Suppressor macrophage treated with lipopolysaccharide for 4 hours (primary cell): ENCODE data around the gene SF3B6.
A peak's percentile ranks its signal among the peaks of the same experiment; 100 is the strongest.

Source experiments
- DNase-seq: peaks from one replicate; pipeline ENCODE4 v3.0.0-alpha.2; 2020

Gene SF3B6

DNA sequence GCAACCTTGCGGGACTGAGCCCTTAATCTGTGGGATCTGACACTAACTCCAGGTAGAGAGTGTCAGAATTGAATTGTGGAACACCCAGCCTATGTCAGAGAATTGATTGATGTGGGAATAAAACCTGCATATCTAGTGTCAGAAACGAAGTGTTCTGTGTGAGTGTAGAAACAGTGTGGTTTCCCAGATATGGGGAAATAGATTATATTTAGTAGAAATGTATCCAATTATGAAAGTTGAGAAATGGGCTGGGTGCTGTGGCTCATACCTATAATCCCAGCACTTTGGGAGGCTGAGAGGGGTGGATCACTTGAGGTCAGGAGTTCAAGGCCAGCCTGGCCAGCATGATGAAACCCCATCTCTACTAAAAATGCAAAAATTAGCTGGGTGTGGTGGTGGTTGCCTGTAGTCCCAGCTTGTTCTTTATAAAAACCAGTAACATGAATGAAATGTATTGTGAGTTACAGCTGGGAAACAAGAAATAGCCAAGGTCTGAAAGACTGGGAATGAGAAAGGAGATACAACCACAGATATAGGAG, 12.8 kb upstream of the SF3B6 start:
- no peak for DNase-seq

DNA sequence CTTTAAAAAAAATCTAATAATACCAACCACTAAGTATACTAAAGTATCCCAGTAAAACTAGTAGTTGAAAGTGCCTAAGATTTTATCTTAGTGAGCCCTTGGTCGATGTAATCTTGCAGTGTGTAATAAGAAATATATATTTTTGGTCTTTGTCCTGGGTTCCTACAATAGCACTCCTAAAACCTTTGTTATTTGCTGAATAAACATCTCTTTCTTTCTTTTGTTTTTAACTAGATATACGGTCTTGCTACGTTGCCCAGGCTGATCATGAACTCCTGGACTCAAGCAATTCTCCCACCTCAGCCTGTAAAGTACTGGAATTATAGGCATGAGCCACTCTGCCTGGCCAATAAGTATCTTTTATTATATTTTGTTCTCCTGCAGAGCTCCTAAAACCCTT, 10.9 kb upstream of the SF3B6 start:
- no peak for DNase-seq

DNA sequence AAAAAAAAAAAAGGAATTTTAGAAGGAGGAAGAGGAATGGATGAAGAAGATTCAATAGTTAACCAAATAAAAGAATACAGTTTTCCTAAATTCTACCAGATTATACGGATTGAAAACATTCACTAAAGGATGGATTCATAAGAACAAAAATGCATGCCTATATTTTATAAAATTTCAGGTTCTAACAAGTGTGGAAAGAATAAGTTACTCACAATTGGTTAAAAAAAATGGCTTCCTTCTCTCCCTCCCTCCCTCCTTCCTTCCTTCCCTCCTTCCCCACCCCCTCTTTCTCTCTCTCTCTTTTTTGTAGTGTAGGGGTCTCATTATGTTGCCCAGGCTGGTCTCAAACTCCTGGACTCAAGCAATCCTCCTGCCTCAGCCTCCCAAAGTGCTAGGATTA, 10.1 kb upstream of the SF3B6 start:
- no peak for DNase-seq

DNA sequence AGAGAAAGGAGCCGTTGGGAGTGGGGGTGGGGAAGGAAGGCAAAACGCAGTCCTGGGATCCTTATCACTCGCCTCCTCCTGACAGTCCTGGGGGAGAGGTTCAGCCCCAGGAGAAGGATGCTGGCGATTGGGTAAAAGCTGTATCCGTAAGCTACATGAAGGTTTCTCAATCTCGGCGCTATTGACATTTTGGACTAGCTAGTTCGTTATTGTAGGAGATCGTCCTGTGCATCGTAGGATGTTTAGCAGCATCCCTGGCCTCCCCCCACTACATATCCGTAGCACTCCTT, 9.0 kb upstream of the SF3B6 start:
- DNase-seq, result no peak

DNA sequence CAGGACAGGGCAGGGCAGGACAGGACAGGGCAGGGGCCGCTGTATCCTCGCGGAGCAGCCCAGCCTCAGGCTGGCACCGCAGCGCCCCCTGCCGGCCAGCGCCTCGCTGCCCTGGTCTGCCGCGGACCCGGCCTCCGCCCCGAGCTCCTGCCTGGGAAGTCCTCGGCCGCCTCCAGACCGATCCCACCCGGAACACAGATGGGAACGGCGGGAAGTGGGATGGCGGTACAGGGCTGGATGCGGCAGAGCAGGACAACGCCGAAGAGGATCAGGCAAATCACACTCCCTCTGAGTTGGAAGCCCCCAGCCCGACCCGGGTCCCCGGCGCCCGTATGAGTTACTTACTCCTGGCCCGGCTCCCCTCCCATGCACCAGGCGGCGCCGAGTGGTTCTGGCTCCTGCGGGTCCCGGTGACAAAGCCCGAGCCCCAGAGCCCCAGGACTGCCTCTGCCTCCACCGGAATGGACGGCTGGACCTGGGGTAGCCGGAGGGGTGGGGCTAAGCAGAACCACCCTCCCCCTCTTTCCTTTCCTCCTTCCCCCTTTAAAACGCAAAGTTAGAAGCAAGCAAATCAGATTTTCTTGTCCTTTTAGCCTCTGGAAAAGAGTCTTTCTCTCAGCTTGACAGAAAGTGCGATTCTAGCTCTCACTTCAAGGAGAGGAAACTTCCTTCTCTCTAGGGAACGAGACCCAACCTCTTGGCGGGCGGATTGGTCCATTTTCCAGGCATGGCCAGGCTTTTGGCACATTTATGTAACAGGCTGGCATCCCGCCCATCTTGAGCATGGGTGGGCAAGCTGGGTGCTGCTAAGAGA, 8.5 kb upstream of the SF3B6 start, which contains the start of gene TP53I3:
Gene TP53I3, minus strand, starts transcription at position 449 of the 814 bp plus-strand sequence. CDS start 508 bp downstream, outside the sequence.
- DNase-seq, result peak; percentile 95

DNA sequence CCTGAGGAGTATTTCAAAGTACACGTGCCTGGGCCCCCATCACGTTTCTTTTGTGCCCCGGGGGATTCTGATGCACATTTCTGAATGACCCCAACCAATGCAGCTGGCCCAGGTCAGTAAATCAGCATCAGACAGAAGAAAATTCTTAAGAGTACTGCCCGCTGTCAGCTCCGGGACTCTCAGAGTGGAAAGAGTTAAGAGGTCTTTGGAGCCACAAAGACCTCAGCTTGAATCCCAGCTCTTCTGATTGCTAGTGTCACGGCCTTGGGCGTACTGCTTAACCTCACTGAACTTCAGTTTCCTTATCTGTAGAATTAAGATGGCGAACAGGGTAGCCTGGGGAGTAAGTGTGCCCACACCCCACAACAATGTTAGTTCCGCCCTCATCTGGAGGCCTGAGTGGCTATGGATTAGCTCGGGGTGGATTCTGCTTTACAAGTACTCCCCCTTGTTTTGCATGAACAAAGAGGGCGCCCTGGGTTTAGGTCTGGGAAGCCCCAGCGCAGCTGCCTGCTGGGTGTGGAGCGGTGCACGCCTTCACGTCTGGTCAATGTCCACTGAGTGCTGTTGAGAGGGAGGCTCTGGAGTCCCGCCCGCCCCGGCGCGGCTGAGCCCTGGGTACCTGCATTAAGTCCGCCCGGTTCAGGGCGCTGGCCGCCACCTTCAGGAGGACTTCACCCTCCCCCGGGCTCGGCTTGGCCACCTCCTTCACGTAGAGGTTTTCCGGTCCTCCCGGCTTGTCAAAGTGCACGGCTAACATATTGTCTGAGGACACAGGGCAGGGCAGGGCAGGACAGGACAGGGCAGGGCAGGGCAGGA, 7.7 kb upstream of the SF3B6 start:
- DNase-seq, result peak; percentile 79

DNA sequence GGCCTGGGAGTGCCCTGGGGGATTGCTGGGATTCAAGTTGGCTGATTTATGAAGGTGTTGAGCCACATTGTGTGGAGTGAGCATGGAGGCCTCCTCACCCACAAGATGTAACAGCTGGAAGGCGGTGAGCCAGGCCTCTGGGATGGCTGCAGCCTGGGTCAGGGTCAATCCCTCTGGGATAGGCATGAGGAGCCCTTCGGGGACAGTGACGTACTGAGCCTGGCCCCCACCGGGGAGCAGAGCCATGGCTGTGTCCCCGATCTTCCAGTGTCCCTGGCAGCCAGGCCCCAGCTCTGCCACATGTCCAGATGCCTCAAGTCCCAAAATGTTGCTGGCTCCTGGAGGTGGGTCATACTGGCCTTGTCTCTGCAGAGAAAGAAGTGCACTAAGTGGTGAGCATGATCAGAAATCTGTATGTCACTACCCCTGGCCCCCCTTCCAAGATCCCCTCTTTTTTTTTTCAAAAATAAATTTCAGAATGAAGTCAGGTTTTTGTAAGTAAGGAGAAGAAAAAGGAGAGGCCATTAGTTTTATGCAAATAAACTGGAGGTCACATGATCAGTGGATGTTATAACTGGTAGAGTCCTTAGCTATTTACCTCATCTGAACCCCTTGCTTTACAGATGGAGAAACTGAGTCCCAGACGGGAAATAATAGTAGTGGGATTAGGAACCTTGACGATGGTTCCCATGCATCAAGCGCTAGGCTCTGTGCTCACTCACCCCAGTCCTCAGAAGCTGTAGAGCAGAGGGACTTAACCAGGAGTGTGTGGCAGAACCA, 6.9 kb upstream of the SF3B6 start:
- DNase-seq, result no peak

DNA sequence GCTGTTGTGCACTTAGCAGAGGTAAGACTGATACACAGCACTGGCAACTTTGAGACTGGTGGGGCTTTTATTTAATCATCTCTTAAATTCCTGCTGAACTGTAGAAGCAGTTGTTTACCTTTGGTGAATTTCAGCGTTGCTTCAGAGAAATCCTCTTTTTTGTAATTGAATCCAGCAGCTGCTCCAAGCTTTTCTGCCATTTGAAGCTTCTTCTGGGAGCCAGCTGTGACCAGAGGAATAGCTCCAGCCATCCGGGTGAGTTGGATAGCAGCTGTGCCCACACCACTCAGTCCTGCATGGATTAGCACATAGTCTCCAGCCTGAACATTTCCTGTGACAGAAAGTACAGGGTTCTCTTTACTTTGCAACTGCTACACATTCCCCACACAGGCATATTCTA, 4.6 kb upstream of the SF3B6 start:
- no peak for DNase-seq

DNA sequence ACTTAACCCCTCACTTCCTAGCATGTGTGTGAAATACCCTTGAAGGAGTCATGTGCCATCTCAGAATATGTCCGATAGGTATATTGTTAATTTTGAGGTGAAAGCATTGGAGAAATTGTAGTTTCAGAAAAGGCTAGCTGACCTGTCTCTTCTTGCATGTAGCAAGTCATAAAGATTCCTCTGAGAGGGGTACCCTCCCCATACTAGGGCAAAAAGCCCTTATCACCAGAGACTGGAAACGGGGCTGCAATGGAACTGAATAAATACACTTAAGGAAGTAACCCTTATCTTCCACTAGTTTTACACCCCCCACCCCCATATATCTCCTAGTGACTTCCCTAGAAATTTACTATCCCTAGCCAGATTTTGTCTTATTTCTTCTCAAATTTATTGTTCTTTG, 1.8 kb upstream of the SF3B6 start:
- no peak for DNase-seq

DNA sequence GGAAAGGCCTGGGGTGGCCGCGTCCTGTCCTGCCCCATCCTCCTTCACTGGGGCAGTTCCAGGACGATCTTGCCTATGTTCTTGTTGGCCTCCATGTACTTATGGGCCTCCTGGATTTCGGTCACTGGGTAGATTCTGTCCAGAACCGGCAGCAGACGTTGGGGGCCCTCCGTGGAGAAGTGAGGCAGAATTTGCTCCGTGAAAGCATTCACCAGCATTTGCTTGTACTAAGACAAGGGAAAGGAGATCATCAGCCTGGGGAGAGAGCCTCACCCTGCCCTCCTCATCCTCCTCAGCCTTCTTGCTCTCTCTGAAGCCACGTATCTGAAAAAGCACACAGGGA, 1.4 kb upstream of the SF3B6 start:
- no peak for DNase-seq

DNA sequence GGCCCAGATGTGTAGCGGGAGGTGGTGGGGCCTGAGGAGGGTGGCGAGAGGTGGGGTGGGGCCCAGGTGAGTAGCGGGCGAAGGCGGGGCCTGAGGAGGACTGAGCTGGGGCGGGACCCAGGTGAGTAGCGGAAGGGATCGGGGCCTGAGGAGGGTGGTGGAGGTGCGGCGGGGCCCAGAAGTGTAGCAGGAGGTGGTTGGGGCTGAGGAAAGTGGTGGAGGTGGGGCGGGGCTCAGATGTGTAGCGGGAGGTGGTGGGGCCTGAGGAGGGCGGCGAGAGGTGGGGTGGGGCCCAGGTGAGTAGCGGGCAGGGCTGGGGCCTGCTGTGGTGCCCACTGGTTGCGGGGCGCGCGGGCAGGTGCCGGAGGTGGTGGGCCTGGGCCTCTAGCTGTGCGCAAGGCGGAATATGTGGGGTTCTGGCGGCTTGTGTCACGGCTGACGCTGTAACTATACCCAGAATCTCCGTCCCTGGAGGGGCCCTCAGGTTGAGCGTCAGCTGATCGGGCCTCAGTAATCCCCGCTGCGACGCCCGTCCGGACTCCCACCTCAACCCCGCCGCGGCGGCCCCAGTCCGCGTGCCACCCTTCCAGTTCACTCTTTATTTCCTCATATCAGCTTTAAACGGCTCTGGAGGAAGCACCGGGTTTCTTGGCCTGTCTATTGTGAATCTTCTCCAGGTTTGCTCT, 866 bp upstream of the SF3B6 start:
- DNase-seq, result peak; percentile 23

DNA sequence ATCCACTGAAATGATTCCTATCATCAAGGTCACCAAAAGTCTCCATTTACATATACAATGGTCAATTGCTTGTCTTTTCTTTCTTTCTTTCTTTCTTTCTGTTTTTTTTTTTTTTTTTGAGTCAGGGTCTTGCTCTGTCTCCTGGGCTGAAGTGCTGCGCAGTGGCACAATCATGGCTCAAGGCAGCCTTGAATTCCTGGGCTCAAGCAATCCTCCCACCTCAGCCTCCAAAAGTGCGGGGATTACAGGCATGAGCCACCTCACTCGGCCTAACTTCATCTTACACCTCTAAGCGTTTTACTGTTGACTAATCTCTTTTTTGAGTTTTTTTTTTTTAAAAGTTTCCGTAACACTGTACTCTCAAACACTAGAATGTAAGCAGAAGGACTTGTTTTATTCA, 867 bp downstream of the SF3B6 start:
- DNase-seq, result no peak

DNA sequence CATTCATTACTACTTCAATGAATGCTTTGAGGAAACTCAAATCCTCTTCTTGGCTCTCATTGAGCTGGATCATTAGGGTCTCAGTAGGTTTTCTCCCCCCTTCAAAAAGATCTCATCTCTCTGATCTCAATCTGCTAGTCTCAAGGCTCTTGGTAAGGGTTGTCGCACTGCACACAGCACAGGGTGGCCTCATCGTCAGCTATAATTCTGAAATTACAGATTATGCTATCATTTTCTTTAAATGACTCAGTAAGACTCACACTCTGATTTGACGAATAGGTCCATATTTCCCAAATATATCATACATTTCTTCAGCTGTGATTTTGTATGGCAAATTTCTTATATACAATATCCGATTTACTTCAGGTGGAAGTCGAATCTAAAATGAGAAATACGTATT, 2.3 kb downstream of the SF3B6 start:
- DNase-seq, result no peak

DNA sequence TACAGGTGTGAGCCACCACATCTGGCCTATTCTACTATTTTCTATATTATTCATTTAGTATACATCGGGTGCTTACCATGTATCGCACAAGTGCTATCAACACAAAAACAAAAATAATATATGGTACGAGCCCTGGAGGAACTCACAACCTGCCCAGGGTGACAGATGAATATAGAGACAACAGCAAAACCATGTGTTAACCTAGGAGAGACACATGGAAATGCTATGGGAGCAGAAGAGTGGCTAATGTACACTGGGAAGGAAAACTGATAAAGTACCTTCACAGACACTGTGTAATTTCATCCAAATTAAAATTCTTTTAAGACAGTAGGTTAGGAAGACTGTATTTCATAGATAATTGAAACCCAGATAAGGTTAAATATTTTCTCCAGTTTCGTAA, 3.9 kb downstream of the SF3B6 start:
- DNase-seq, result no peak

DNA sequence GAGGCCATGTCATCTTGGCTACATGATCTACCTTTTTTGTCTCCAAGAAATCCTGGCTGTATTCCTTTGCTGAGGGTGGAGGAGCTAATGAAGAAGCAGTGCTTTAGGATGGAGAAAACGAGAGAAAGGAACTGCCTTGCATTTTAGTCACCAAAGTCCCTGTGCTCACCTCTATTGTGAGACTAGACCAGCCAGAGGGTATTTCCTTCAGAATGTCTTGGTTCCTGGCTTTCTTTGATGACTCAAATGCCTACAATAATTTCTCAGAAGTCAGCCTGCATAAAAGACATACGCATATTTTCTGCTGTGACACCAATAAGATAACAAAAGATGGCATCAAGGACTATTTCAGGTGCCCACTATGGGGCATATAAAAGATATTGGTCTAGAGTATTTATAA, 10.8 kb downstream of the SF3B6 start:
- no peak for DNase-seq

DNA sequence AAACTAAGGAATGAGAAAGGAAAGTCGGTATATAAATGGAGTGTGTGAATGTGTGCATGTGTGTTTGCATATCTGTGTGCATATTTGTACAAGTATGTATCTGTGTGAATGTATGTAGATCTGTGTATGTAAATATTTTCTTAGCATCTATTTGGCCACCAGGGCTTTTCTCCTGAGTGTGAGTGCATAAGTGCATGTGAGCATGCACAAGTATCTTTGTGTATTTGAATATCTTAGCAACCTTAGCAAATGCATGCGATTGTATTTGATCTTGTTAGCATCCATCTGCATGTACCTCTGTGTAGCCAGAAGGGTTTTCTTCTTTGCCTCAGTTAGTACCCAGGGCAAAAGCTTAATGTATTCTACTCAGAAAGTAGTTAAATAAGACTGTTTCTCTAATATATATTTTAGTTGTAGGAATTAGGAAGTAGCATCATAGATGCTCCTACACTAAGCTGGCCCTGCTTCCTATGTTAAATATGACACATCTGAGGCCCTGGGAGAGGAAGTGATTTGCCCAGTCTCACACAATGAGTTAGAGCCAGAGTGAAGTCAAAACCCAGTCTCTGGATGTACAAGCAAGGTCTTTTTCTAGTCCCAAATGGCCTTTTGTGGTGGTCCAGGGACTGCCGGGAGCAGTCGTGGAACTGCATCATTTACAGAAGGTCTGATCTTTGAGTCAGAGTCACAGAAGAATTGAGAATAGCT, 17.4 kb downstream of the SF3B6 start:
- DNase-seq, result peak; percentile 21

DNA sequence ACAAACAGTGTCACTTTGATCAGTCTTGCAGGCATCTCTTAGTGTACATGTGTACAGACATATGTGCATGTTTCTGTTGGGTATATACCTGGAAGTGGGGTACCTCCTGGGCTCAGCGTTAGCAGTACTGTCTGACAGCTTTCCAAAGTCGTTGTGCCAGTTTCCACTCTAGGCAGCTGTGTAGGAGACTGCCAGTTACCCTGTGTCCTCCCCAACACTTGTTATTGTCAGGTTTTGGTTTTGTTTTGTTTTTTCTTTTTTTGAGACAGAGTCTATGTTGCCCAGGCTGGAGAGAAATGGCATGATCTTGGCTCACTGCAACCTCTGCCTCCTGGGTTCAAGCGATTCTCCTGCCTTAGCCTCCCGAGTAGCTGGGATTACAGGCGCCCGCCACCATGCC, 20.4 kb downstream of the SF3B6 start:
- no peak for DNase-seq

DNA sequence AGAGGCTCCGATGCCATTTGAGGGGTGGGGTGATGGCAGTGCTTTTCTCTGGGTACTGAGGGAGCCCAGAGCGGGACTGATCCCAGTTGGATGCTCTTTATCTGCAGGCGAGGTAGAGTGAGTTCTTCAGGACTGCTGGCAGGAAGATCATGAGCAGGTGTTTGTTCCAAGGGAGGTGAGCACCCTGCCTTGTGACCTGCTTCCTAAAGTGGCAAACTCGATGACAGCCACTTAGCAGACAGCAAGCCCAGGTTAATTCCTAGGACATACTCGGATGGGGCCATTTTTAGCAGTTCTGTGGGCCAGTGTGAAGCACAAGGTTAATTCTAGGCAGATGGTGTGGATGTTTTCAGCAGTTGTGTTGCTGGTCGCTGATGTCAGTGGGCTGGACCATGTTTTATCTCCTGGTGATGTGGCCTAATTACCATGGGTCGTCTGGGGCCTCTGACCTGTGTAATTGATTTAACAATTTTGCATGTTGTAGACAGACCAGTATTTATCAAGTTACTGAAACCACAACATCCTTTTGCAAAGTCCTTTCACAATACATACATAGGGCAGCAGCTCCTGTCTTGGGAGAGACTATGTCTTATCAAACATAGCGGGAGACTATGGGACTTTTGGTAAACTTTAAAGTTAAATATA, 21.6 kb downstream of the SF3B6 start:
- no peak for DNase-seq

DNA sequence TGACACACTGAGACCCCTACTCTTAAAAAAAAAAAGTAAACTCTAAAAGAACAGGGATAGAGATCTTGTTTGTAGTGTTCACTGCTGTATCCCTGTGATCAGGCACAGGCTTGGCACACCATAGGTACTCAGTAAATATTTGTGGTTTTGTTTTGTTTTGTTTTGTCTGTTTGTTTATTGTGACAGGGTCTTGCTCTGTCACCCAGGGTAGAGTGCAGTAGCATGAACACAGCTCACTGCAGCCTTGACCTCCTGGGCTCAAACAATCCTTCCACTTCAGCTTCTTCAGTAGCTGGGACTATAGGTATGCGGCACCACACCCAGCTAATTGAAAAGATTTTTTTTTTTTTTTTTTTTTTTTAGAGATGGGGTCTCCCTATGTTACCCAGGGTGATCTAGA, 23.2 kb downstream of the SF3B6 start:
- DNase-seq, result no peak

DNA sequence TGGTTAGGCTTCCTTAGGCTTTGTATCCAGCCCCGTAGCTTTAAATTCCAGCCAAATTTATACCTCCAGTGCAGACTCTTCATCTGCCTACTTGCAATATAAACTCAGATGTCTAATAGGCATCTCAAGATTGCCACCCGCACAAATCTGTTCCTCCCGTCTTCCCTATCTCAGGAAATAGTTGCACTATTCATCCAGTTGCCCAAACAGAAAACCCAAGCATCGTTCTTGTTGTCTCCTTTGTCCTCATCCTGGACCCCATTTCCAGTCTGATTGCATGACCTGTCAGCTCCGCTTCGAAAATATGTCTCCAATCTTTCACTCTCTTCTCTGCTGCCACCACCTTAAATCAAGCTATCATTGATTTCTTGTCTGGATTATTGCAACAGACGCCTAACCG, 24.3 kb downstream of the SF3B6 start:
- no peak for DNase-seq
